ENCODE data around the gene FPGT.
"Not testable (repeated sequence)": the region's sequence is repeated elsewhere in the genome, so short reads cannot be mapped to it uniquely, and the experiment has no call there.

The FPGT gene

DNA sequence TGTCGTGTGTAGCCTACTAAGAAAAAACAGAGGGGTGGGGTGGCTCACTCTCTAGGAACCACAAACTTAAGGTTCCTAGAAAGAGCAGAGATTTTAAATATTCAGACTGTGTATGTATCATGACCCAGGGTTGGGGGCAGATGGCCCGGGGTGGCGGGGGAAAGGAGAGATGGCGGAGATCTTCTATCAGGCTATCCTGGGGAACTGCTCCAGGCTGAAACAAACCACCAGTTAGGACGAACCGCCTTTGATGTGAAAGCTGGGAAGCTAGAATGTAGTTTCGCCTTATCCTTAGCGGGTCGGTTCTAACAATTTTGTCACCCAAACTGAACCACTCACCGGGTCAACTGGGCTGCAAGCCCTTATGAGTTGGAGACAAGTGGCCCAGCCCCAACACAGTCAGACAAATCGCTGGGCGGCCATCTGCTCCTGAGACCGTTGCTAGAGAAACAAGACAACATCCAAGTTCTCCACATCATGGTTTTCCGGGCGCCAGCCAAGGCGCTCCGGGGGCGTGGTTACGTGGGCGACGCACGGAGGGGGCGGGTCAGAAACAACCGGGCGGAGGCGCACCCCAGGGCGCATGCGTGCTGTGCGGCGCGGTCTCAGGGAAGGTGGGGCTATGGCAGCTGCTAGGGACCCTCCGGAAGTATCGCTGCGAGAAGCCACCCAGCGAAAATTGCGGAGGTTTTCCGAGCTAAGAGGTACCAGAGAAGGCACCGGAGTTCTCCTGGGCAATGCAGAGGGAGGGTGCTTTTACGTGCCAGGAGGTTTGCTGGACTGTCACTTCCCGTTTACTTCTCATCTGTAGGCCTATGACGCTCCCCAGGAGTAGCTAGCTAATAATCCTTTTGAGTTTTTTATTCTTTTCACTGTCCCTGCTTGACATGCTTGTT lies at the start of gene FPGT, which contains the start of gene LRRIQ3:
Gene FPGT, plus strand, starts transcription at position 586 of the 896 bp plus-strand sequence. Its CDS starts 37 bp downstream, at position 623.
Gene LRRIQ3, minus strand, starts transcription at position 520 of the 896 bp plus-strand sequence. CDS start 14,492 bp downstream, outside the sequence.
- FAIRE-seq: peak; percentile 80
- DNase-seq (ENCODE audit: low spot score): peak; percentile 90

GRCh38 chr1:74160046-74160445 lies 38.0 kb upstream of the FPGT start:
- FAIRE-seq: no peak
- no peak for DNase-seq (ENCODE audit: low spot score)

DNA sequence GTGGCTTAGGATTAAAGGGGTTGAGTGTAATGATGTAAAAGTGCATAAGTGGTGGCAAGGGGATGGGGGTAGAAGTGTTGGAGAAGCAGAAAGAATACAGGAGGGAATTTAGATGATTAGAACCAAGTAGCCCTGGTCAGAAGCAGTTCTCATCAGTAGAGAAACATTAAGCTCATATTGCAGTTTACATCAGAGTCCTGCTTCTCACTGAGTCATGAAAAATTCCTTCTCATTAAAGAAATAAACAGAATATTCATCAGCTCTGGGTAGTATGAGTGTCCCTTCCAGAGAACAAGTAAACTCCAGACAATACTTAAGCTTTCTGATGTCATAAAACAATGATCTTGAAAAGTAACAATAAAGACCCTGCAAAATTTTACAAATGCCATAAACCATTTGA lies 36.5 kb upstream of the FPGT start:
- FAIRE-seq: no peak
- no peak for DNase-seq (ENCODE audit: low spot score)

DNA sequence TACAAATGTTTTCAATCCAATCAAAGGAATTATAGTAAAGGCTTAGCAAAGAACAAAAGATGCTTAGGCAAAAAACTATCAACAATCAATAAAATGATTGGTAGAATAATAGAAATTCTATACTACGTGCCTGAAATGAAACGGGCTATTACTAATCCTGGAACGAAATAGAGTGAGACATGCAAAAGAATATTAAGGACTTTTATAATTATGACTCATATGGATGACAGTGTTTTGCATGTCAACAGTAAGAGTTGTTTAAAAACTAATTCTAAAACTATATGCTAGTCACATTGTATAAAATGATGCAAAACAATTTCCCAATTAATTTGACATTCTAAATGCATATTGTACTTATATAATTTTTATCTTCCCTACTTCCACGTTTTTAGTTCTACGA lies 35.7 kb upstream of the FPGT start:
- FAIRE-seq (no peak), DNase-seq (ENCODE audit: low spot score) (no peak)

DNA sequence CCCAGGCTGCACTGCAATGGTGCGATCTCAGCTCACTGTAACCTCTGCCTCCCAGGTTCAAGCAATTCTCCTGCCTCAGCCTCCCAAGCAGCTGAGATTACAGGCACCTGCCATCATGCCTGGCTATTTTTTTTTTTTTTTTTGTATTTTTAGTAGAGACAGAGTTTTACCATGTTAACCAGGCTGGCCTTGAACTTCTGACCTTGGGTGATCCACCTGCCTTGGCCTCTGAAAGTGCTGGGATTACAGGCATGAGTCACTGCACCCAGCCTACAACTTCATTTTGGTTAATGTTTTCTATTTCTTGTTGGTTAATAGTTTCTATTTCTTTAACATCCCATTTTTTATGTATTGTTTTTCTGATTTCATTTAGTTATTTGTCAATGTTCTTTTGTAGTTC lies 23.6 kb upstream of the FPGT start:
- not testable (repeated sequence) for DNase-seq (ENCODE audit: low spot score); FAIRE-seq

DNA sequence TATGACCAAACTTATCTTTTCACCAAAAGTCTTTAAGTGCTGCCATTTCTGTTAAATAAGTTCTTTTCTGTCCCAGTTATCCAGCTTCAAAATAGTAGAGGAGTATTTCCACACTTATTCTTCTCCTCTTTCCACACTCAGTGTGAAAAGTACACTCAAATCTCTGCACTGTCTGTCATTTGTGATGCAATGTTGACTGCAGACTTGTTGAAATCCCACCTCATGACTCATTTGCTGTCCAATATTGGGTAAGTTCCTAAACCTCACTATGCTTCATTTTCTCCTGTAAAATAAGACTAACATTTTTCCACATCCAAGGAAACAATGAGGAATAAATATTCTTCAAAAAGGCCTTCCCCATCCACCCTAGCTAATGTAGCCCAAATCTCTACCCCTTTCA lies 17.6 kb upstream of the FPGT start:
- no peak for FAIRE-seq
- no peak for DNase-seq (ENCODE audit: low spot score)

- peak; percentile 79 for FAIRE-seq
- DNase-seq (ENCODE audit: low spot score): peak; percentile 17
Measured at GRCh38 chr1:74193908-74194307, 4.1 kb upstream of the FPGT start.

DNA sequence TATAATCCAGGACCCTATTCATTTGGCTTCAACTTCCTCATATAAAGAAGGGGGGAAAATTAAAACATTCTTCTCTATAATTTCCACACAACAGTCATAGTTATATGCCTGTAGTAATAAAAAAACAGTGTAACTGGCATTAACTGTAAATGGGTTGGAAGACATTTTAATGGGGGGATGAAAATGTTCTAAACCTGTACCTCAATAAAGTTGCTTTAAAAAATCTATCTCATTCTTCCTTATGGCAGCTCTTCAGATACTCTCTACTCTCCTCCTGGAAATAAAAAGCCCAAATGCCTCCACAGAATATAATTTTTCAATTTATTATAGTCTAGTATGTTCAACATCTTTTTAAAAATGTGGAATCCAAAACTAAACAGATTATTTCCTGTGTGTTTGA lies 2.7 kb upstream of the FPGT start:
- DNase-seq (ENCODE audit: low spot score) (no peak), FAIRE-seq (no peak)

GRCh38 chr1:74197255-74197654 lies 787 bp upstream of the FPGT start:
- FAIRE-seq: no peak

DNA sequence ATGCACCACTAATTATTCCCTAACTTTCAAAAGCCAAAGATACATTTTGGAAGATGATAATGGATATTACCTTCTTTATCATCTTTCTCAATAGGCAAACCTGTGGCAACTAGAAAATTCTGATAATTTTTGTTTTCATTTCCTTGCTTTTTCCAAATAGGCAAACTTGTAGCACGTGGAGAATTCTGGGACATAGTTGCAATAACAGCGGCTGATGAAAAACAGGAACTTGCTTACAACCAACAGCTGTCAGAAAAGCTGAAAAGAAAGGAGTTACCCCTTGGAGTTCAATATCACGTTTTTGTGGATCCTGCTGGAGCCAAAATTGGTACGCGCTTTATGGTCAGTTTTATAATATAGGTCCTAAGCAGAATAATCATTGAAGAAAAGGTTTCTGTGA lies 1.5 kb downstream of the FPGT start:
- DNase-seq (ENCODE audit: low spot score): no peak
- no peak for FAIRE-seq

More at GRCh38 chr1:74197255-74197654, 787 bp upstream of the FPGT start:
- DNase-seq (ENCODE audit: low spot score): no peak

DNA sequence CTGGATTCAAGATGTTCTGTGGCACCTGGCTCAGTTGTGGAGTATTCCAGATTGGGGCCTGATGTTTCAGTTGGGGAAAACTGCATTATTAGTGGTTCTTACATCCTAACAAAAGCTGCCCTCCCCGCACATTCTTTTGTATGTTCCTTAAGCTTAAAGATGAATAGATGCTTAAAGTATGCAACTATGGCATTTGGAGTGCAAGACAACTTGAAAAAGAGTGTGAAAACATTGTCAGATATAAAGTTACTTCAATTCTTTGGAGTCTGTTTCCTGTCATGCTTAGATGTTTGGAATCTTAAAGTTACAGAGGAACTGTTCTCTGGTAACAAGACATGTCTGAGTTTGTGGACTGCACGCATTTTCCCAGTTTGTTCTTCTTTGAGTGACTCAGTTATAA lies 7.2 kb downstream of the FPGT start:
- FAIRE-seq (no peak), DNase-seq (ENCODE audit: low spot score) (no peak)

- FAIRE-seq (no peak), DNase-seq (ENCODE audit: low spot score) (no peak)
Measured at GRCh38 chr1:74215229-74215628, 17.2 kb downstream of the FPGT start.

GRCh38 chr1:74222701-74223100 lies 24.7 kb downstream of the FPGT start:
- FAIRE-seq (no peak), DNase-seq (ENCODE audit: low spot score) (no peak)

DNA sequence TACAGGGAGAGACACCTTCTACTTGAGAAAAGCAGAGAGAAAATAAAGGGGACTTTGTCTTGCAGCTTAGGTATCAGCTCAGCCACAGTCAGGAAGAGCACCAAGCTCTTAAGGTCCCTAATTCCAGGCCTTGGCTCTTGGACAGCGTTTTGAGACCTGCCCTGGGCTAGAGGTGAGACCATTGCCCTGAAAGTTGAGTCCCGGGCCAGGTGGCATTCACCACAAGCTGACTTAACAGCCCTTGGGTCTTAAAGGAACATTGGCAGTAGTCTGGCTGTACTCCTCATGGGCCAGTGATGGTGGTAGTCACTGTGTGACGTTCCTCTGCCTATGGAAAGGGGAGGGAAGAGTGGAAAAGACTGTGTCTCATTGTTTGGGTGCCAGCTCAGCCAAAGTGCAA lies 25.4 kb downstream of the FPGT start:
- DNase-seq (ENCODE audit: low spot score) (no peak), FAIRE-seq (no peak)

DNA sequence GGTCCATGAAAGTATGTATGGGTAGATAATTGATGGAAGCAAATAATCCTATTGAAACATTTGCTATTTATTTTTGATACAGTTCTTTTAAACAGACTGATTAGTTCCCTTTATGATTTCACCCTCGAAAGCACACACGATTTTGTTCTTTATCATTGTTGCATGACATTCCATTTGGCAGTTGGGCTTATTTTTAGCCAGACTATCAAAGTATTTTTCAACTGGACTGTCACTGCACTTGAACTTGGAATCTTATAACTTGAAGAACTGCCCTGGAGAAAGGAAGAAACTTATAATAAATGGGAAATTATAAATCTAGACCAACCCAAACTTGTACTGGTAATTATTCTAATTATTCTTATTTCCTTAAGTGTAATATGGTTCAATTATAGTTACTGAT lies 37.1 kb downstream of the FPGT start, which contains the start of gene TNNI3K:
Gene TNNI3K, plus strand, starts transcription at position 235 of the 400 bp plus-strand sequence. Its CDS starts 65 bp downstream, at position 300.
- FAIRE-seq (no peak), DNase-seq (ENCODE audit: low spot score) (no peak)

DNA sequence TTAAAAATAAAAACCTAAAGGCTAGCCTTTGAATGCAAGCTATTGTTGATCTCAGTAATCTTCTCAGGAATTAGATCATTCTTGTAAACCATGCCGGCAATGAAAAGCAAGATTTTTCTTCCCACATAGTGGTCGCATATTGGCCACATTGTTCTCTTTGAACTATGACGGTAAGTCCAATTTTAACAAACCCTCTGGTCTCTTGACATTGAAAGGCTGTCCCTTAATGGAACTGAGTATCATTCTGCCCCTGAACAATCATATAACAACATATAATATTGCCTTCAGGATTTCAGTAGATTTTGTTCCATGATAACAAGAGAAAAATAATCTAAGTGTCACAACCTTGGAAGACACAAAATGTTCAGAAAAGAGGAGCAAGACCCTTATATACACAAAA lies 38.4 kb downstream of the FPGT start:
- DNase-seq (ENCODE audit: low spot score): no peak
- FAIRE-seq: no peak

GRCh38 chr1:74237035-74237434 lies 39.0 kb downstream of the FPGT start:
- FAIRE-seq: no peak
- DNase-seq (ENCODE audit: low spot score): no peak

DNA sequence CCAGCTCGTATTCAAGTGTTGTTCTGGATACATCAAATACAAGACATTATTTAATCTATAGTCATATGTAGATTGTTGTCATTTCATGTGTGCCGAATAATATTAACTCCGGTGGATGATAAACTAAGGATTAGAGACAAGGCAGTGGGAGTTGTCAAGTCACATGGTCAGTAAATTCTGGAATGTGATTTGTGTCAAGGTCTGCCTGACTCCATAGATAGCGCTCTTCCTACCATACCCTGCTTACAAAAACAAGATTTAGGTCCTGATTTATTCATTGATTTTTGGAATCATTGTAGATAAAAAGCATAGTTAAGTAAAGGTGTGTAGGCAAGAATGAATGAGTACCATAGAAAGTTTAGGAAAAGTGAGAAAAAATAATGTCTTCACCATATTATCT lies 39.7 kb downstream of the FPGT start:
- FAIRE-seq (no peak), DNase-seq (ENCODE audit: low spot score) (no peak)

GRCh38 chr1:74245168-74245772 lies 47.2 kb downstream of the FPGT start:
- FAIRE-seq (no peak), DNase-seq (ENCODE audit: low spot score) (no peak)

DNA sequence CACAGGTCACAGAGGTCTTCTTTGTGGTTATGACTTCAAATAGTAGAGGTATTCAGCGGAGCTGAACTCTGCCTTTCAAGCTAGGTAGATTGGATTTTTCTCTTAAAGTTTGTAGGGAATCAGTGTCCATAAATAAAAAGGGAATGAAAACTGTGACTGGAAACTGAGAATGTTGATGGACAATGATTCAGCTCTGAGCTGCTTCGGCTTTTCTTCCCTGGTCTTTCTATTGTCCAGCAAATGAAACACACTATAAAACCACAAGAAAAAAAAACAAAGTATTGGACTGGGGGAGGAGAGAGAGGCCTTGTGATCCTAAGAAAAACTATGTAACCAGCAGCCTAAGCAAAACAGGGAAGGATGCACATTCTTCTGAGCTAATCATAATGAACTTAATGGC lies 48.3 kb downstream of the FPGT start:
- FAIRE-seq (peak; percentile 22), DNase-seq (ENCODE audit: low spot score) (peak; percentile 9)

- no peak for FAIRE-seq
- DNase-seq (ENCODE audit: low spot score): no peak
Measured at GRCh38 chr1:74247881-74248528, 50.0 kb downstream of the FPGT start.

GRCh38 chr1:74253243-74253824 lies 55.3 kb downstream of the FPGT start:
- not testable (repeated sequence) for FAIRE-seq; DNase-seq (ENCODE audit: low spot score)

Data from RCC 7860 (cell line).